ENCODE data around the gene CD58. TPM values are rescaled to one million over a fixed set of nuclear protein-coding genes. Genes with fewer than 3 reads are reported as not detected.

Gene CD58
- total RNA-seq, 1 donor from 2014 or later = 7.2 TPM

DNA sequence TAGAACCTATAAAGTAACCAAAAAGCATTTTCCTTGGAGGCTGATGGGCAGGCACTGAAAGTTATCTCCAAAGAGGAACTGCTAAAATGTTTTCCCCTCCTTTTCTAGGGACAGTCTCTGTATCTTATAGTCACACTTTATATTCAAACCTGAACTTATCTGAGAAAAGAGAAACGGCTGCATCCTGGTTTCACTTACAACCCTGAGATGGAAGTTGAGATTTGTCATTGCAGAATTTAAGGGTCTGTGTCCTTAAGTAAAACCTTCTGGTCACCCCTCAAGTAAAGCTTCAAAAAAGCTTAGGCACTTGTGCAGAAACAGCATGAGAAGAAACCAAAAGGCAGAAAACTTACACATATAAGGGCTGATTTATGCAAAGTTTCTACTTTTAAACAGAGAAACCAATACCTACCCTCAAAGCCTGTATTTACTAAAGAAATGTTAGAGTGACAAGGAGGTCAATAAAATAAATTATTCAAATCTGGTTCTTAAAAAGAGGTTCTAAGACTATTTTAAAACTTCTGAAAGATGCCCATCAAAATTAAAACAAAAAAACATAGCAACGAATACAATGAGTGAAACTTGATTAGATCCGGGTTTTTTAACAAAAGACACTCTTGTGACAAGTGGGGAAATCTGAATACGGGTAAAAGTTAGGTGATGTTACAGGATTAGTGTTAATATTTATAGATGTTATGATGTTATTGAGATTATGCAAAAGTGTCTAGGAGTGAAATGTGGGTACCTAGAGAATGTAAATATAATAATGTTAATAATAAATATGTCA lies 9.9 kb downstream of the CD58 start:
- Mint-ChIP-seq H3K36me3 (peaks cover 17% of the 10 kb centered on the region), H3K4me3 (no peak overlapping the region), H3K4me1 (ENCODE audit: unreplicated experiment) (no peaks in the 10 kb centered on the region), H3K9me3 (no peaks in the 10 kb centered on the region), H3K27ac (no peak overlapping the region), H3K27me3 (no peaks in the 10 kb centered on the region)
- TF ChIP-seq, protein P1, sequence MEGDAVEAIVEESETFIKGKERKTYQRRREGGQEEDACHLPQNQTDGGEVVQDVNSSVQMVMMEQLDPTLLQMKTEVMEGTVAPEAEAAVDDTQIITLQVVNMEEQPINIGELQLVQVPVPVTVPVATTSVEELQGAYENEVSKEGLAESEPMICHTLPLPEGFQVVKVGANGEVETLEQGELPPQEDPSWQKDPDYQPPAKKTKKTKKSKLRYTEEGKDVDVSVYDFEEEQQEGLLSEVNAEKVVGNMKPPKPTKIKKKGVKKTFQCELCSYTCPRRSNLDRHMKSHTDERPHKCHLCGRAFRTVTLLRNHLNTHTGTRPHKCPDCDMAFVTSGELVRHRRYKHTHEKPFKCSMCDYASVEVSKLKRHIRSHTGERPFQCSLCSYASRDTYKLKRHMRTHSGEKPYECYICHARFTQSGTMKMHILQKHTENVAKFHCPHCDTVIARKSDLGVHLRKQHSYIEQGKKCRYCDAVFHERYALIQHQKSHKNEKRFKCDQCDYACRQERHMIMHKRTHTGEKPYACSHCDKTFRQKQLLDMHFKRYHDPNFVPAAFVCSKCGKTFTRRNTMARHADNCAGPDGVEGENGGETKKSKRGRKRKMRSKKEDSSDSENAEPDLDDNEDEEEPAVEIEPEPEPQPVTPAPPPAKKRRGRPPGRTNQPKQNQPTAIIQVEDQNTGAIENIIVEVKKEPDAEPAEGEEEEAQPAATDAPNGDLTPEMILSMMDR (conservative IDR thresholded peaks at IDR 0.05) = no peak
- no peak for DNase-seq (ENCODE audit: extremely low spot score, unreplicated experiment)

DNA sequence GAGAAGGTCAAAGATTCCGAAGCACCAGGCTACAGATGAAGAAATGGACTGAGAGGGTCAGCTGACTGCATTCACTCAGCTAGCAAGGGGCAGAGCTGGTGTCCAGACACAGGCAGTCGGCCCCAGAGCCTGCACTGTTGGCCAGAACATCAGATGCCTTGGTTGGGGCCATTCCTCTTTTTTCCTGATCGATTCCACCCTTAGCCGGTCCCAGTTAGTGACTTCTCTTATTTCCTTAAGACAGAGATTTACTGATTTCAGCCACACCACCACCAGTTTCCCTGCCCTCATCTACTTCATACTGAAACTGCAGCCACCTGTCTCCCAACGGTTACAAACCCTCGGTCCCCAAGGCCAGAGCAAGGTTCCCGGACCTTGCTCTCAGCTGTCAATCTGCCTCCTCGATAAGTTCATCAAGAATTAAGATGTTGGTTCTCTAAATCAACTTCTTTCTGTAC lies 11.5 kb downstream of the CD58 start:
- H3K27ac Mint-ChIP-seq = no peak overlapping the region

DNA sequence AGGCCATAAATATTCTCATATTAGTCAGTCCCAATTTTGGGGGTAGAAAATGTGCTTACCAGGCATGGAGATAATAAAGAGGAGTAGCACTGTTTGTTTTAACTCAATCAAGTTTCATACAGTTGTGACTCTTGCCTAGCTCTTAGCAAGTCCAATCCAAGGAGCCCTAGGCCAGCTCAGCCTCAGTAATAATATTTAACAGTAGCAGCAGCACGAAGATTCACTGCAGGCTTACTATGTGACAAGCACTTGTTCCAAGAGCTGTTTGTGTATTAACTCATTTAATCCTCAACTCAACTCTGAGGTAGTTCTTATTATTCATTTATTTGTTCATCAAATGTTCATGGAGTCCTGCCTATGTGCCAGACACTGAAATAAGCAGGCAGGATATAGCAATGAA lies 12.3 kb downstream of the CD58 start:
- TF ChIP-seq, protein P1 (conservative IDR thresholded peaks at IDR 0.05) = no peak
- no peak for DNase-seq (ENCODE audit: extremely low spot score, unreplicated experiment)
- no peaks in the 10 kb centered on the region for H3K4me1 Mint-ChIP-seq (ENCODE audit: unreplicated experiment)
- H3K4me3 Mint-ChIP-seq = no peak overlapping the region
- no peaks in the 10 kb centered on the region for H3K9me3 Mint-ChIP-seq
- peaks cover 8% of the 10 kb centered on the region for H3K36me3 Mint-ChIP-seq
- H3K27ac Mint-ChIP-seq = no peak overlapping the region
- no peaks in the 10 kb centered on the region for H3K27me3 Mint-ChIP-seq

More for the DNA sequence above, 11.5 kb downstream of the CD58 start:
- DNase-seq (ENCODE audit: extremely low spot score, unreplicated experiment) = no peak
- Mint-ChIP-seq H3K36me3 (peaks cover 10% of the 10 kb centered on the region), H3K9me3 (no peaks in the 10 kb centered on the region), H3K27me3 (no peaks in the 10 kb centered on the region), H3K4me1 (ENCODE audit: unreplicated experiment) (no peaks in the 10 kb centered on the region), H3K4me3 (no peak overlapping the region)
- TF ChIP-seq, protein P1 (conservative IDR thresholded peaks at IDR 0.05) = no peak

DNA sequence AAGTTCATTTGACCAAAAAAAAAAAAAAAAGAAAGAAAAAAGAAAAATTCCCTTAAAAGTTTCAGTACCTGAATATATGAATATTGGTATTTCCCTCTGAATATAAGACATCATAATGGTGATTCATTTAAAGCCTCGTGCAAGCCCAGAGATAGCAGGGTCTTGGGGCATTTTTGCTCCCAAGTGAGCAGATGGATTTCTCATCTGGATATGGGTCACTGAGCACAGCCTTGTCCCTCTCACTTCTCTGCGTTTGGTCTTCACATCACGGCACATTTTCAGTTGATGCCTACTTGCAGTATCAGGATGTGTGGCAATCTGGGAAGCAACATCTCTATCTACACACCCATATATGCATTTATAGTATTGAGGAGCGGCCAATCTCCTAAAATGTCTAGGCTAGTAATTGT lies 12.7 kb downstream of the CD58 start:
- TF ChIP-seq, protein P1 (conservative IDR thresholded peaks at IDR 0.05) = no peak
- Mint-ChIP-seq H3K27ac (no peak overlapping the region), H3K27me3 (no peaks in the 10 kb centered on the region), H3K9me3 (no peaks in the 10 kb centered on the region), H3K4me1 (ENCODE audit: unreplicated experiment) (no peaks in the 10 kb centered on the region), H3K36me3 (peaks cover 8% of the 10 kb centered on the region), H3K4me3 (no peak overlapping the region)
- no peak for DNase-seq (ENCODE audit: extremely low spot score, unreplicated experiment)

DNA sequence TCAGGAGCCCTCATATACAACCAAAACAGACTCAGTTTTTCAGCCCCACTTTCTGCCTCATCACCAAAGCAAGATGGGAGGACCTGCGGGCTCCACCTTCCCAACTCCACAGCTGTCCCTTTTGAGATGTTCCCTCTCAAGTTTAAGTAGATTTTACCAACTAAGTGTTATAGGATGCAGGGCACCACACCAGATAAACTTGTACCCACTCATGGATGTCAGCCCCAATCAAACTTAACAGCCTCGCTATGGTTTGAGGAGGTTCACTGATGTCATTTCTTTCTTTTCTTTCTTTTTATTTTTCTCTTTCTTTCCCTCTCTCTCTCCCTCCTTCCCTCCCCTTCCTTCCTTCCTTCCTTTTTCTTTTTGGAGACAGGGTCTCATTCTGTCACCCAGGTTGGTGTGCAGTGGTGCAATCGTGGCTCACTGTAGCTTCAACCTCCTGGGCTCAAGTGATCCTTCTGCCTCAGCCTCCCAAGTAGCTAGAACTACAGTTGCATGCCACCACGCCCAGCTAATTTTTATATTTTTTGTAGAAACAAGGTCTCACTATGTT lies 13.4 kb downstream of the CD58 start:
- peaks cover 2% of the 10 kb centered on the region for H3K36me3 Mint-ChIP-seq
- H3K4me3 Mint-ChIP-seq = no peak overlapping the region
- H3K27me3 Mint-ChIP-seq = no peaks in the 10 kb centered on the region
- H3K4me1 Mint-ChIP-seq (ENCODE audit: unreplicated experiment) = no peaks in the 10 kb centered on the region
- no peak for DNase-seq (ENCODE audit: extremely low spot score, unreplicated experiment)
- no peak overlapping the region for H3K27ac Mint-ChIP-seq
- no peaks in the 10 kb centered on the region for H3K9me3 Mint-ChIP-seq
- TF ChIP-seq, protein P1 (conservative IDR thresholded peaks at IDR 0.05) = no peak
